ENCODE results near the gene MDFIC2. TPM values are rescaled to one million over a fixed set of nuclear protein-coding genes. Genes with fewer than 3 reads are reported as not detected.

Gene MDFIC2
- polyA plus RNA-seq, 1 of the 3 experiments (the other 2 are of a cell fraction): not detected

- TF ChIP-seq RXRA (IDR thresholded peaks at IDR 0.05; ENCODE audit: borderline replicate concordance, low read depth): no peak
- no peak for TF ChIP-seq GABPA (IDR thresholded peaks at IDR 0.05; ENCODE audit: low read depth)
- TF ChIP-seq SMC3 (IDR thresholded peaks at IDR 0.05; ENCODE audit: low read depth, low read length): no peak
- no peak for TF ChIP-seq RCOR1 (IDR thresholded peaks at IDR 0.05; ENCODE audit: low read length)
- TF ChIP-seq YY1 (IDR thresholded peaks at IDR 0.05; ENCODE audit: low read depth): no peak
- TF ChIP-seq USF1 (IDR thresholded peaks at IDR 0.05; ENCODE audit: borderline replicate concordance, low read depth): no peak
- no peak for TF ChIP-seq NRF1 (IDR thresholded peaks at IDR 0.05; ENCODE audit: low read depth, low read length)
- no peak for TF ChIP-seq MXI1 (IDR thresholded peaks at IDR 0.05; ENCODE audit: low read depth, low read length)
- no peak for TF ChIP-seq PBX3 (IDR thresholded peaks at IDR 0.05)
- TF ChIP-seq NFIC (IDR thresholded peaks at IDR 0.05; ENCODE audit: borderline replicate concordance): no peak
- TF ChIP-seq GATA2 (CRISPR knock-in tag; IDR thresholded peaks at IDR 0.05): no peak
Measured at GRCh38 chr3:70256566-70256965, 55.9 kb downstream of the MDFIC2 start (continued).

- Histone ChIP-seq H3K9me3 (no peaks in the 10 kb centered on the region), H3K36me3 (replicated peaks in 1 of 2; ENCODE audit: control insufficient read depth in 1 of 2, insufficient read depth in 2 of 2, low read length in 1 of 2) (no peaks in the 10 kb centered on the region), H3K4me2 (no peak overlapping the region), H3F3A (replicated peaks; ENCODE audit: insufficient read depth) (no peaks in the 10 kb centered on the region), H3K4me3 (ENCODE audit: low read depth in 2 of 2, low read length in 1 of 2) (no peak overlapping the region), H3K9ac (no peak overlapping the region), H3K79me2 (ENCODE audit: insufficient read depth) (no peaks in the 10 kb centered on the region), H3K4me1 (ENCODE audit: control insufficient read depth in 1 of 2, insufficient read depth in 2 of 2, low read depth in 1 of 2, low read length in 1 of 2) (no peaks in the 10 kb centered on the region), H3K27ac (ENCODE audit: low read depth in 2 of 2, low read length in 1 of 2) (no peak overlapping the region), H4K20me1 (ENCODE audit: insufficient read depth) (no peaks in the 10 kb centered on the region), H3K9me2 (no peaks in the 10 kb centered on the region), H2AFZ (ENCODE audit: low read depth) (no peak overlapping the region), H3K27me3 (ENCODE audit: insufficient read depth) (no peaks in the 10 kb centered on the region)
- TF ChIP-seq FOXM1 (IDR thresholded peaks at IDR 0.05; ENCODE audit: low read depth) (no peak), FOSL2 (IDR thresholded peaks at IDR 0.05; ENCODE audit: borderline replicate concordance, low read depth) (no peak), EZH2phosphoT487 (IDR thresholded peaks at IDR 0.05; ENCODE audit: borderline replicate concordance, low read depth) (no peak), GABPA (IDR thresholded peaks at IDR 0.05; ENCODE audit: low read depth) (no peak), TAF1 (IDR thresholded peaks at IDR 0.05; ENCODE audit: borderline replicate concordance, low read depth, low read length) (no peak), GATA2 (CRISPR knock-in tag; IDR thresholded peaks at IDR 0.05) (no peak), RAD21 (IDR thresholded peaks at IDR 0.05; ENCODE audit: low read length) (no peak), MEF2A (IDR thresholded peaks at IDR 0.05; ENCODE audit: borderline replicate concordance, low read depth) (no peak), RFX5 (IDR thresholded peaks at IDR 0.05; ENCODE audit: low read length) (no peak), MAX (IDR thresholded peaks at IDR 0.05; ENCODE audit: low read depth) (no peak), PBX3 (IDR thresholded peaks at IDR 0.05) (no peak), TEAD4 (IDR thresholded peaks at IDR 0.05; ENCODE audit: borderline replicate concordance, insufficient read depth) (no peak), NRF1 (IDR thresholded peaks at IDR 0.05; ENCODE audit: low read depth, low read length) (no peak), EP300 (IDR thresholded peaks at IDR 0.05; ENCODE audit: borderline replicate concordance in 1 of 2, low read depth in 1 of 2, low read length in 1 of 2) (no peak), SMC3 (IDR thresholded peaks at IDR 0.05; ENCODE audit: low read depth, low read length) (no peak), CTCF (IDR thresholded peaks at IDR 0.05) (no peak), USF2 (IDR thresholded peaks at IDR 0.05; ENCODE audit: borderline replicate concordance, low read depth, low read length) (no peak)
- CTCF ChIA-PET: no interaction called here
- POLR2A ChIA-PET: no interaction called here
- DNase-seq: no peak
- 65% methylated on average over 3 of the region's 3 CpGs for WGBS (ENCODE audit: low lambda C conversion rate)
Measured at GRCh38 chr3:70250492-70250891, 61.9 kb downstream of the MDFIC2 start.

Measured in SK-N-SH (cell line).